ENCODE measurements around the gene TEX44.
"Not testable (repeated sequence)": the region's sequence is repeated elsewhere in the genome, so short reads cannot be mapped to it uniquely, and the experiment has no call there.

TEX44 gene

GRCh38 chr2:231592636-231593145 lies at the start of gene TEX44:
Gene TEX44, plus strand, starts transcription at chr2:231592864. Its CDS starts 88 bp downstream, at chr2:231592952.
- DNase-seq, result no peak

GRCh38 chr2:231545105-231545902 lies 47.4 kb upstream of the TEX44 start:
- DNase-seq, result no peak

DNA sequence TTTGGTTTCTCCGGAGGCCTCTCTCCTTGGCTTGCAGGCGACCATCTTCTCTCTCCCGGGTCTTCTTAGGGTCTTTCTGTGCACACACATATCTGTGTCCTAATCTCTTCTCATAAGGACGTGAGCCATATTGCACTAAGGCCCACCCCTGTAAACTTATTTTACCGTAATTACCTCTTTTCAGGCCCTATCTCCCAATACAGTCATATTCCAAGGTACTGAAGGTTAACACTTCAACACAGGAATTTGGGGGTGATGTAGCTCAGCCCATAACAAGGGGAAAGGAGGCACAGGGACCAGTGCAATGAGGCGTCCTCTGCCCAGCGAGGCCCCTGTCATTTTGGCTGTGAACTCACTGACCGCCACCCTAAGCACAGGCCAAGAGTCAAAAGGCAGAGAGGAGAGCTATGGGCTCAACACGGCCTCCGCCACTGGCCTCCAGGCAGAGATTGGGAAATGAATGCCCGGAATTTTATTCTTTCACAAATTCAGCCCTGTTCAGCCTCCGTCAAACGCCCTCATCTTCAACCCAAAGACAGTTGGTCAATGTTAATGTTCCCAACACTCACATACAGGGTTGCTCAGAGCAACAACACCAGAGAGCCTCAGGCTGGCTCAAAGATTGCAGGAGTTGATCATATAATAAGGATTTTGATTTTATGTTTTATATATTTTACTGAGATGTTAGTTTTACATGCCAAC lies 46.5 kb upstream of the TEX44 start:
- no peak for DNase-seq

DNA sequence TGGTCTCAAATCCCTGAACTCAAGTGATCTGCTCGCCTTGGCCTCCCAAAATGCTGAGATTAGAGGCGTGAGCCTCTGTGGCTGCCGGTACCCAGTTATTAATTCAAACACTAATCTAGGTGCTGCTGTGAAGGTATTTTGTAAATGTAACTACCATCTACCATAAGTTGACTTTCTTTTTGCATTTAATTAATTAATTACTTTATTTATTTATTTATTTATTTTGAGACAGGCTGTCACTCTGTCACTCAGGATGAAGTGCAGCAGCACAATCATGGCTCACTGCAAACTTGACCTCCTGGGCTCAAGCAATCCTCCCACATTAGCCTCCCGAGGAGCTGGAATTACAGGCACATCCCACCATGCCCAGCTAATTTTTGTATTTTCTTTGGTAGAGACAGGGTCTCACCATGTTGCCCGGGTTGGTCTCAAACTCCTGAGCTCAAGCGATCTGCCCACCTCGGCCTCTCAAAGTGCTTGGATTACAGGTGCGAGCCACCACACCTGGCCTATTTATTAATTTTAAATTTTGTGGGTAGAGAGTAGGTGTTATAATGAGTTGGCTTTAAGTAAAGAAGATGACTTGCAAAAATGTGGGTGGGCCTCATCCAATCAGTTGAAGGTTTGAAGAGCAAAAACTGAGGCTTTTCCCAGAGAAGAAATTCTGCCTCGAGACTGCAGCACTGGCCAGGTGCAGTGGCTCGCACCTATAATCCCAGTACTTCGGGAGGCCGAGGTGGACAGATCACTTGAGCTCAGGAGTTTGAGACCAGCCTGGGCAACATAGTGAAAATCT lies 45.2 kb upstream of the TEX44 start:
- DNase-seq, result no peak

DNA sequence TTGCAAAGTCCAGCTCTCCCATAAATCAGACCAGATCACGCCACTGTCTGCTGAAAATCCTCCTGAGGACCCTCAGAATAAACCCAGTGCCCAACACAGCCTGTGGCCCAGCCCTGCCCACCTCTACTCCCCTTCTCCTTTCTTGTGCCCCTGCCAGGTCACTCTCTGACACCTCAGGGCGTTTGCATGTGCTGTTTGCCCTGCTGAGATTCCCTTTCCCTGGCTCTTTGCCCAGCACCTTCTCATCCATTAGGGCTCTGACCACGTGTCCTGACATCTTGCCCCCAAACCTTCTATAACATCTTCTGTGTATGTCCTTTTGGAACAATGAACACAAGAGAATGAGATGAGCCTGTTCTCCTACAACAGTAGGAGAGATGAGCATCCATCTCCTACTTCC lies 43.9 kb upstream of the TEX44 start:
- DNase-seq, result no peak

DNA sequence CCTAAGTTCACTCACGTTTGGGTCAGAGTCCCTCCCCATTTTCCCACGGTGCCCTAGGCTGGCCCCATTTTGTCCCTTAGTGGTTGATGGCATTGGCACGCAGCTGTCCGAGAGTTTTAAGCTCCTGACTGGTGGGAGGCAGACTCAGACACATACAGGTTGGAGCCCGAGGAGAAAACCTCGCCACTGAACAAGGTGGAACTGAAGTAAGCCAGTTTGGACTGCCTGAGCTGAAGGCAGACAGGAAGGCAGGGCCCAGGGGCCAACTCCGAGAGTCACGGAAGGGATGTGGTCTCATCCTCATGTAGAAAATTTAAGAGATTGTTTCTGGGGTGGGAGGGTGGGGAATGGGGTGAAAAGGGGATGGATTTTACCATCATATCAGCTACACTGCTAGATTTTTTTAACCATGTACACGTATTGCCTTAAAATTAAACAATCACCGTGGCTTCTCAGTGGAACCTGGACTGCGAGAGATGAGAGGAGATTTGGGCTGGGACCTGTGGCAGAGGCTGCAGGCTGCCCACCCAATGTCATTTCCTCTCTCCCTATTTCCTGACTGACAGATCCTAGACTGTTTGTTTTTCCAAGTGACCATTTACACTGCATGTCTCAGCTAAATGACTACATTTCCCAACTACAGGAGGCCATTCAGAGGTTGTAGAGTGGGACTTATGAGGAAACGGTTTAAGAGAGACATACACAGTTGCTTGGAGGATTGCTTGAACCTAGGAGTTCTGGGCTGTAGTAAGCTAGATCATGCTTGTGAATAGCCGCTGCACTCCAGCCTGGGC lies 43.0 kb upstream of the TEX44 start:
- no peak for DNase-seq

DNA sequence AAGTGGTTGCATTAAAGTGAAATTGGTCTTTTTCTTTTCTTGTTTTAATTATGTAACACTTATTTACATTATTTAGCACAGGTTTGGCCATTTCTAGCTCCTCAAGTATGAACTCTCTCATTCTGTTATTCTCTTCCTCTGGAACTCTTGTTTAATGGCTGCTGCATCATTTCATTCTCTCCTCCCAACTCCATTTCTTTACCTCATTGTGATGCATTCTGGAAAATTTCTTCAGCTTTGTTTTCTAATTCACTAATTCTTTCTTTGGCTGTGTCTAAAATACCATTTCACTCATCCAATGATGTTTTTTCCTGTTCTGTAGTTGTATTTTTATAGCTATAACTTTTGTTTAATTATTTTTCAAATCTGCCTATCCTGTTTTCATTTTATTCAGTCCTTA lies 39.9 kb upstream of the TEX44 start:
- DNase-seq, result no peak

GRCh38 chr2:231554327-231554726 lies 38.3 kb upstream of the TEX44 start:
- DNase-seq, result no peak

GRCh38 chr2:231554748-231555545 lies 37.7 kb upstream of the TEX44 start:
- DNase-seq, result peak; percentile 31

GRCh38 chr2:231556496-231556895 lies 36.2 kb upstream of the TEX44 start:
- DNase-seq, result not testable (repeated sequence)

- DNase-seq, result no peak
These were observed 35.7 kb upstream of the TEX44 start for GRCh38 chr2:231556981-231557380.

- peak; percentile 81 for DNase-seq
These were observed 35.0 kb upstream of the TEX44 start for GRCh38 chr2:231557571-231558217.

- DNase-seq, result peak; percentile 50
These were observed 29.2 kb upstream of the TEX44 start for GRCh38 chr2:231563378-231563961.

DNA sequence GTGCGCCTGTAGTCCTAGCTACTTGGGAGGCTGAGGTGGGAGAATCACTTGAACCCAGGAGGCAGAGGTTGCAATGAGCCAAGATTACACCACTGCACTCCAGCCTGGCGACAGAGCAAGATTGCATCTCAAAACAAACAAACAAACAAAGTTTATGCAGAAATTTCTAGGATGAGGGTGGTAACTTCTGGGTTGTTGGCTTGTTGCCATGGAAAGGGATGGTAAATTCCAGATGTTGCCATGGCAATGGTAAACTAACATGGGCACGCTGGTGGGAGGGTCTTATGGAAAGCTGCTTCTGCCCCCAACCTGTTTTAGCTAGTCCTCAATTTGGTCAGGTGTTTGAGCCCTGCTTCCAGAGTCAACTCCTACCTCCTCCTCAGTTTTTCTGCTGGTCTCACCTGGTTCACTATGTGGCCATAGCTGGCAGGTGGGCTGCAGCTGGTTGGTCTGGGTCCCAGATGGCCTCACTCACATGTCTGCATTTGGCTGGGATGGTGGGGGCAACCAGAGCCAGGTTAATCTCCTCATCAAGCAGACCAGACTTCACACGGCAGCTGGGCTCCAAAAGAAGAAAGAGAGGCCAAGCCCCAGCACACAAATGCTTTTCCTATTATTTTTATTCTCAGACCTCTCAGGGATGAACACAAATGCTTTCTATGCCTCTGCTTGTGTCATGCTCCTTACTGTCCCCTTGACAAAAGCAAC lies 26.6 kb upstream of the TEX44 start:
- no peak for DNase-seq

DNA sequence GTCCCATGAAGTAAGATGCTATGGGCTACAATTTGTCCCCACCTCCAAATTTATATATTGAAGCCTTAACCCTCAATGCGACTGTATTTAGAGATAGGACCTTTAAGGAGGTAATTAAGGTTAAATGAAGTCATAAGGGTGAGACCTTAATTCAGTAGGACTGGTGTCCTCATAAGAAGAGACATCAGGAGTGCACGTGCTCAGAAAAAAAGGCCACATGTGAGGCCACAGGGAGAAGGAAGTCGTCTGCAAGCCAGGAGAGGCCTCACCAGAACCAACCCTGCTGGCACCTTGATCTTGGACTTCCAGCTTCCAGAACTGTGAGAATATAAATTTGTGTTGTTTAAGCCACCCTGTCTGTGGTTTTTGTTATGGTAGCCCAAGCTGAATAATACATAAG lies 25.5 kb upstream of the TEX44 start:
- no peak for DNase-seq

GRCh38 chr2:231568098-231568784 lies 24.4 kb upstream of the TEX44 start:
- DNase-seq, result no peak

GRCh38 chr2:231568785-231569435 lies 23.8 kb upstream of the TEX44 start:
- DNase-seq, result no peak

GRCh38 chr2:231570915-231571314 lies 21.7 kb upstream of the TEX44 start:
- not testable (repeated sequence) for DNase-seq

Data from HCEC 1CT (cell line).